MG63 (cell line): ENCODE results near the gene ZC3HAV1L. TPM values are rescaled to one million over a fixed set of nuclear protein-coding genes. Genes with fewer than 3 reads are reported as not detected.
"Not testable (repeated sequence)": the region's sequence is repeated elsewhere in the genome, so short reads cannot be mapped to it uniquely, and the experiment has no call there.

Experiments used
- DNase-seq: peaks from one replicate; pipeline ENCODE4 v3.0.0-alpha.2; 2020
- H3K27me3 ChIP-seq: fragments of 250-450 bp; sonication (Bioruptor Pico); 2 replicates; pipeline ENCODE4 v1.5.1; 2020; ENCODE audit warnings: mild to moderate bottlenecking, moderate library complexity
- H3K36me3 ChIP-seq: fragments of 250-450 bp; sonication (Bioruptor Pico); 2 replicates; pipeline ENCODE4 v1.5.1; 2020; ENCODE audit warnings: mild to moderate bottlenecking, moderate library complexity
- H3K4me3 ChIP-seq: fragments of 250-450 bp; sonication (Bioruptor Pico); 2 replicates; pipeline ENCODE4 v1.5.1; 2020; ENCODE audit warnings: mild to moderate bottlenecking, moderate library complexity
- H3K9me3 ChIP-seq: fragments of 250-450 bp; sonication (Bioruptor Pico); 2 replicates; pipeline ENCODE4 v1.5.1; 2020; ENCODE audit warnings: mild to moderate bottlenecking, moderate library complexity
- total RNA-seq: library from RNA; depleted of rRNA; stranded (reverse); fragments of >200 nt; shearing (Covaris generic); gene quantifications from 2 replicates; pipeline ENCODE4 v1.2.3, GENCODE V29; 2014; ENCODE audit warnings: low replicate concordance; rRNA removed

ZC3HAV1L gene
- 3.5 and 4.3 TPM in 2 replicates for total RNA-seq

- Histone ChIP-seq H3K9me3 (no peaks in the 10 kb centered on the region), H3K4me3 (peak within 1 kb of the TSS; percentile 64), H3K36me3 (peaks cover 31% of the 10 kb centered on the region), H3K27me3 (no peaks in the 10 kb centered on the region)
- DNase-seq = peak; percentile 82
Measured at GRCh38 chr7:139035586-139036353, at the start of gene ZC3HAV1L. Gene ZC3HAV1L (minus strand): TSS chr7:139036042. CDS start chr7:139036017, 25 bp downstream.

GRCh38 chr7:139084709-139085108, 48.9 kb upstream of the ZC3HAV1L start:
- Histone ChIP-seq H3K36me3 (peaks cover 53% of the 10 kb centered on the region), H3K9me3 (no peaks in the 10 kb centered on the region)
- no peak for DNase-seq

GRCh38 chr7:139081584-139081983, 45.7 kb upstream of the ZC3HAV1L start:
- H3K9me3 ChIP-seq = no peaks in the 10 kb centered on the region
- H3K27me3 ChIP-seq = no peaks in the 10 kb centered on the region
- H3K36me3 ChIP-seq = peaks cover 54% of the 10 kb centered on the region
- no peak overlapping the region for H3K4me3 ChIP-seq
- DNase-seq = no peak

More at GRCh38 chr7:139084709-139085108, 48.9 kb upstream of the ZC3HAV1L start:
- Histone ChIP-seq H3K4me3 (no peak overlapping the region), H3K27me3 (no peaks in the 10 kb centered on the region)

GRCh38 chr7:139080905-139081304, 45.1 kb upstream of the ZC3HAV1L start:
- H3K36me3 ChIP-seq = peaks cover 56% of the 10 kb centered on the region
- no peak overlapping the region for H3K4me3 ChIP-seq
- no peaks in the 10 kb centered on the region for H3K27me3 ChIP-seq
- no peaks in the 10 kb centered on the region for H3K9me3 ChIP-seq
- DNase-seq = no peak

GRCh38 chr7:139079861-139080260, 44.0 kb upstream of the ZC3HAV1L start:
- no peak overlapping the region for H3K4me3 ChIP-seq
- no peak for DNase-seq
- H3K27me3 ChIP-seq = no peaks in the 10 kb centered on the region
- no peaks in the 10 kb centered on the region for H3K9me3 ChIP-seq
- H3K36me3 ChIP-seq = peaks cover 56% of the 10 kb centered on the region

- H3K36me3 ChIP-seq = peaks cover 54% of the 10 kb centered on the region
Measured at GRCh38 chr7:139078911-139079310, 43.1 kb upstream of the ZC3HAV1L start.

GRCh38 chr7:139078399-139078798, 42.6 kb upstream of the ZC3HAV1L start:
- Histone ChIP-seq H3K9me3 (no peaks in the 10 kb centered on the region), H3K4me3 (no peak overlapping the region), H3K27me3 (no peaks in the 10 kb centered on the region), H3K36me3 (peaks cover 59% of the 10 kb centered on the region)
- DNase-seq = no peak

More at GRCh38 chr7:139078911-139079310, 43.1 kb upstream of the ZC3HAV1L start:
- no peaks in the 10 kb centered on the region for H3K27me3 ChIP-seq
- no peak for DNase-seq
- no peaks in the 10 kb centered on the region for H3K9me3 ChIP-seq
- H3K4me3 ChIP-seq = no peak overlapping the region

- H3K27me3 ChIP-seq, DNase-seq, H3K4me3 ChIP-seq, H3K9me3 ChIP-seq: not testable (repeated sequence)
- peaks cover 61% of the 10 kb centered on the region for H3K36me3 ChIP-seq
Measured at GRCh38 chr7:139077706-139078105, 41.9 kb upstream of the ZC3HAV1L start.

- Histone ChIP-seq H3K9me3 (no peaks in the 10 kb centered on the region), H3K27me3 (no peaks in the 10 kb centered on the region), H3K4me3 (no peak overlapping the region), H3K36me3 (peaks cover 59% of the 10 kb centered on the region)
- no peak for DNase-seq
Measured at GRCh38 chr7:139075871-139076686, 40.2 kb upstream of the ZC3HAV1L start.

- H3K27me3 ChIP-seq = no peaks in the 10 kb centered on the region
- peak; percentile 33 for DNase-seq
- H3K36me3 ChIP-seq = peaks cover 54% of the 10 kb centered on the region
- no peaks in the 10 kb centered on the region for H3K9me3 ChIP-seq
- no peak overlapping the region for H3K4me3 ChIP-seq
Measured at GRCh38 chr7:139075031-139075652, 39.3 kb upstream of the ZC3HAV1L start.

GRCh38 chr7:139072796-139073195, 37.0 kb upstream of the ZC3HAV1L start:
- Histone ChIP-seq H3K36me3 (peaks cover 43% of the 10 kb centered on the region), H3K27me3 (no peaks in the 10 kb centered on the region), H3K9me3 (no peaks in the 10 kb centered on the region), H3K4me3 (no peak overlapping the region)
- DNase-seq = no peak

GRCh38 chr7:139071680-139072079, 35.8 kb upstream of the ZC3HAV1L start:
- H3K27me3 ChIP-seq = no peaks in the 10 kb centered on the region
- DNase-seq = no peak
- H3K4me3 ChIP-seq = no peak overlapping the region
- peaks cover 36% of the 10 kb centered on the region for H3K36me3 ChIP-seq
- no peaks in the 10 kb centered on the region for H3K9me3 ChIP-seq

GRCh38 chr7:139068544-139069399, 32.9 kb upstream of the ZC3HAV1L start:
- Histone ChIP-seq H3K9me3 (no peaks in the 10 kb centered on the region), H3K36me3 (peaks cover 34% of the 10 kb centered on the region), H3K27me3 (no peaks in the 10 kb centered on the region), H3K4me3 (no peak overlapping the region)
- DNase-seq = no peak

- Histone ChIP-seq H3K4me3 (no peak overlapping the region), H3K9me3 (no peaks in the 10 kb centered on the region), H3K36me3 (peaks cover 24% of the 10 kb centered on the region), H3K27me3 (no peaks in the 10 kb centered on the region)
- no peak for DNase-seq
Measured at GRCh38 chr7:139066315-139066714, 30.5 kb upstream of the ZC3HAV1L start.

- no peak overlapping the region for H3K4me3 ChIP-seq
- H3K27me3 ChIP-seq = no peaks in the 10 kb centered on the region
- DNase-seq = no peak
- peaks cover 24% of the 10 kb centered on the region for H3K36me3 ChIP-seq
- no peaks in the 10 kb centered on the region for H3K9me3 ChIP-seq
Measured at GRCh38 chr7:139065323-139065722, 29.5 kb upstream of the ZC3HAV1L start.

GRCh38 chr7:139061416-139061815, 25.6 kb upstream of the ZC3HAV1L start:
- Histone ChIP-seq H3K9me3 (no peaks in the 10 kb centered on the region), H3K4me3 (no peak overlapping the region), H3K27me3 (no peaks in the 10 kb centered on the region), H3K36me3 (peaks cover 35% of the 10 kb centered on the region)
- DNase-seq = no peak
